HL-60/S4 (cell line): Measurements from ENCODE around the gene TTYH3.
"Not testable (repeated sequence)": the region's sequence is repeated elsewhere in the genome, so short reads cannot be mapped to it uniquely, and the experiment has no call there.

ENCODE experiments used
- in situ Hi-C: fragments of 300-500 bp; cut with MboI; formaldehyde crosslinking; loops from 2 replicates; pipeline ENCODE4 v1.14.3; 2022; ENCODE audit warnings: low sequenced_read_pairs

TTYH3 gene, protein sequence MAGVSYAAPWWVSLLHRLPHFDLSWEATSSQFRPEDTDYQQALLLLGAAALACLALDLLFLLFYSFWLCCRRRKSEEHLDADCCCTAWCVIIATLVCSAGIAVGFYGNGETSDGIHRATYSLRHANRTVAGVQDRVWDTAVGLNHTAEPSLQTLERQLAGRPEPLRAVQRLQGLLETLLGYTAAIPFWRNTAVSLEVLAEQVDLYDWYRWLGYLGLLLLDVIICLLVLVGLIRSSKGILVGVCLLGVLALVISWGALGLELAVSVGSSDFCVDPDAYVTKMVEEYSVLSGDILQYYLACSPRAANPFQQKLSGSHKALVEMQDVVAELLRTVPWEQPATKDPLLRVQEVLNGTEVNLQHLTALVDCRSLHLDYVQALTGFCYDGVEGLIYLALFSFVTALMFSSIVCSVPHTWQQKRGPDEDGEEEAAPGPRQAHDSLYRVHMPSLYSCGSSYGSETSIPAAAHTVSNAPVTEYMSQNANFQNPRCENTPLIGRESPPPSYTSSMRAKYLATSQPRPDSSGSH

DNA sequence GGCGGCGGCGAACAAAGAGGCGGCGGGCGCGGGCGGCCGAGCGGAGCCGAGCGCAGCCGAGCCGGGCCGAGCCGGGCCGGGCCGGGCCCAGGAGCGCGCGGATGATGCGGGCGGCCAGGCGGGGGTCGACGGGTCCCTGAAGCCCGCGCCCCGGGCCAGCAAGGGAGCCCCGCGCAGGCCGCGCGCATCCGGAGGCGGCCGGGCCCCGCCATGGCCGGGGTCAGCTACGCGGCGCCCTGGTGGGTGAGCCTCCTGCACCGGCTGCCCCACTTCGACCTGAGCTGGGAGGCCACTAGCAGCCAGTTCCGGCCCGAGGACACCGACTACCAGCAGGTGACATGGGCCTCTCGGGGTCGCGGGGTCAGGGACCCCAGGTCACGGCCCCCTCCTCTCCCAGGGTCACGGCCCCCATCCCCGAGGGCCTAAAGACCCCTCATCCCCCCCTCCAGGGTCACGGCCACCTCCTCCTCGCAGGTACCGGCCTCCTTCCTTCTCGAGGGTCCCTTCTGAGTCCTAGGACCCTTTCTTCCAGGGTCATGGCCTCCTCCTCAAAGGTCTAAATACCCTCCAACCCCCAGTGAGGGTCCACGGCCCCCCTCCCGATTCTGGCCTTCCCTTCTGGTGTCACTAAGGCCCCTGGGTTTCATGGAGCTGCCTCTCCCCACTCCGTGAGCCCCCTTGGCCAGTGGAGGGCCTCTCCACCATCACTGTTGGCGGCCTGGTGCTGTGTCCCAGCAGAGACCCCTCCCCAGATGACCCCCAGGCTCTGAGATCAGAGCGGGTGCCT, at the start of gene TTYH3:
TTYH3 (plus strand) TSS at position 41 of the 787 bp plus-strand sequence; CDS start at position 211, 170 bp downstream.
- in situ Hi-C loops: no loop called here

DNA sequence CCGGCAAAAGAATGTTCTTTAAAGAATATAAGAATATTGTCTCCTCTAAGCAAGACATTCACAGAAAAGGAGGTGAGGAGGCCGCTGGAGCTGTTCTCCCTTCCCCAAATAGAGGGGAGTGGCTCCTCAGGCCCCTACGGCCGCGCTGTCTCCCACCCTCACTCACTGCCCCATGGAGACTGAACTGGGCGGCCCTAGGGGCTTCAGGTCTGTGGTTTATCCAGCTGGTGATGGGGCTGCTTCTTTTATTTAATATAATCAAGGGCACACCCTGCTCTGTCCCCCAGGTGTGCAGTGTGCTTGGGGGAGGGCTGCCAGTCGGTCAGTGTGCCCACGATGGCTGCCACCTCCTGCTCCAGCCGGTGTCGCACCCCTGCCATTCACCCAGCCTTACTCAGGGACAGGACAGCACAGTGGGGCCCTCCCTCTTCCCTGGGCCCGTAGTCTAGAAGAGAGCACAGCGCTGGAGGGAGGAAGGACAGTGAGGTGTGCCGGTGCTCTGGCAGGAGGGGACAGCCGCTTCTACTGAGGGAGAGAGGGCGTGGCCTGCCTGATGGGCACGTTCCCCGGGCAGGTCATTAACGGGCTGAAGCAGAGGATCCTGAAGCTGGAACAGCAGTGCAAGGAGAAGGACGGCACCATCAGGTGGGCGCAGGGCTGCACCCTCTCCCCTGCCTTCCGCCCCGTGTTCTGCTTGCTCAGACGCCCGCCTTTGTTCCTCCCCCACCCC, 49.6 kb upstream of the TTYH3 start:
- in situ Hi-C loops: no loop called here

DNA sequence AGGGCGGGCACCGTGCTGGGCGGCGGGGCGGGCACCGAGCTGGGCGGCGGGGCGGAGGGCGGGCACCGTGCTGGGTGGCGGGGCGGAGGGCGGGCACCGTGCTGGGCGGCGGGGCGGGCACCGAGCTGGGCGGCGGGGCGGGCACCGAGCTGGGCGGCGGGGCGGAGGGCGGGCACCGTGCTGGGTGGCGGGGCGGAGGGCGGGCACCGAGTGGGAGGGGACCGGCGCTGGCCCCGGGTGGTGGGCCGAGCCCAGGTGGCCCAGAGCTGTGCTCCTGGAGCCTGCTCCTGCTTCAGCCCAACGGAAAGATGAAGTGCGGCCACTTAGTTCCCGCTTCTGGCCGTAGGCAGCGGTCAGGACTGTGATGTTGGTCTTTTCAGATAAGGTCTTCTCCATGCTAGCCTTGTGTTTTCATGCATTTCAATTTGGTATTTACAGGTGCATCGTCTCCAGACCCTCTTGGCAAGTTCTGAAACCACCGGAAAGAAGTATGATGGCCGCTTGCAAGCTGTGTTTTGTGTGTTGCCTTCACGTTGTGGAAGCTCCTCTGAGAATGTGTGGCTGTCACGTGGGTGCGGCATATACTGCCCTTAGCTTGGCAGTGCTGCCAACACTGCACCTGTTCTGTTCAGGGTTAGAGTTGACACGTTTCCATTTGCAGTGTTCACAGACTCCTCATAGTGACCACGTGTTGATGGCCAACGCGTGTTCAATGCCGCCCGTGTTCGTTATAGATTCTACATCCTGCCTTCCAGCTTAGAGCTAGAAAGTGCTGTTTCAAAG, 47.8 kb upstream of the TTYH3 start:
- in situ Hi-C loops: no loop called here

DNA sequence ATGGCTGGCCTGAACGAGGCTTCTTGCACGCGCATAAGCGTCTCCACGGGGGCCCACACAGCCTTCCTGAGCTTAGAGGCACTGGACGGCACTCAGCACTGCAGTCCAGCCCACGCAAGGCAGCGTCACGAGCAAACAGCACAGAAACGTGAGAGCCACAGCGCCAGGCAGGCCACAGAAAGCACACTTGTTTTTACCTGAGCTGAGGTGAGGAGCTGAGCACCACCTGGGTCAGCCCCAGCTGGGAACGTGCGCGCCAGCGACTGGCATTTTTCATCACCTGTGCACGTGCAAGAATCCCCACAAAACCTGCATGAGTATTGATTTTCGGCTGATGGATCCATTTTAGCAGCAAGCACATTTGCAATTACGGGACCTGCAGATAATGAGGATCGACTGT, 46.3 kb upstream of the TTYH3 start:
- in situ Hi-C loops: no loop called here

DNA sequence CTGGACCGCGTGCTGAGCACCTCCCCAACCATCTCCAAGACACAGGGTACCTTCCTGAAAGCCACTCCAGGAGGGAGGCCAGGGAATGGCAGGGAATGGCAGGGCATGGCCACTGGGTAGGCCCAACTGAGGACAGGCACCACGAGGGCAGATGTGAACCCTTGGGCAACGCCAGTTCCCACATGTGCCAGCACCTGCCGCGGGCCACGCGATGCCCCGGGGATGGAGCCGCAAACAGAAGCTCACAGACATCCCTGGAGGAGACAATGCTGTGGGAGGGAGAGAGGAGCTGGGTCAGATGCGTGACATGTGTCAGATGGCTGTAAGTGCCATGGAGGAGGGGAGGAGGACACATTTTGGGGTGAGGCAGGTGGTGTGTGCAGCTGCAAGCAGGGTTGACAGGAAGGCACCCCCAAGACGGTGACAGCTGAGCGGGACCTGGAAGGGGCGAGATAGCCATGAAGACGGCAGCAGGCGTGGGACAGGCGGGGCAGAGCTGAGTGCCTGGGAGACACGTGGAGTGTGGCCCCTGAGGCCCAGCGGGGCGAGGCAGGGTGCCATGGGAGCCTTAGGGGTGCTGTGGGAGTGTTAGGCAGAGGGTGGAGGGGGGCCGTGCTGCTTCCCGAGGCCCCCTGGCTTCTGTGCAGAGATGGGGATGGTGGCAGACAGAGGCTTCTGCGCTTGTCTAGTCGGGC, 45.3 kb upstream of the TTYH3 start:
- in situ Hi-C loops: no loop called here

DNA sequence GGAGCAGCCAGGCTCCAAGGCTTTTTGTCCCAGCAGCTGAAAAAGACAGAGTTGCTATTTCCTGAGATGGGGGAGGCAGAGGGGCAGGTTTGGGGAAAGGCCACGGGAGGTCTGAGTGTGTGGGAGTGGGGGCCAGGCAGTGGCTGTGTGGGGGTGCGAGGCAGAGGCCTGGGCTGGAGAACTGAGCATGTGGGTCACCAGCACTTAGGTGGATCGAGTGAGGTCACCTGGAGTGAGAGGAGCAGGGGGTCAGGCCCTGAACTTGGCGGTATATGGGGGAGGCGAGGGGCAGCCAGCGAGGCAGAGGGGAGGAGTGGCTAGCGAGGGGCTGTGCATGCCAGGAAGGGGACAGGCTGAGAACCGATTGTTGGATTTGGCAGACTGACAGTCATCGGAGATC, 44.7 kb upstream of the TTYH3 start:
- in situ Hi-C loops: no loop called here

DNA sequence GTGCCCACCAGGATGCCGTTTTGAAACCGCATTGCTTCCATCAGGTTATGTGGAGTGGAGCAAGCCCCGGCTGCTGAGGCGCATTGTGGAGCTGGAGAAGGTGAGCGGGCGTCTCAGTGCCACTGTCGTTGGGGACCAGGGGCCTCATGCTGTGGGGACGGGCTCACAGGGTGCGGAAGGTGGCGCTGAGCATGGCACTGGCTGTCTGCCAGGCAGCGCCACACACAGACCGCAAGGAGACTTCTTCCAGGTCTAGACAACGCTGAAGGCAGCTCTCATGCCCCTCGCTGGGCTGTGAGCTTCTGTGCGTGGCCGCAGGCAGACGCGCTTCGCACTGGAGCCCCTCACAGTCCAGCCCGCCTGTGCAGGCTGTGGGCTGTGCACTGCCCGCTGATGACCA, 44.0 kb upstream of the TTYH3 start:
- in situ Hi-C loops: no loop called here

DNA sequence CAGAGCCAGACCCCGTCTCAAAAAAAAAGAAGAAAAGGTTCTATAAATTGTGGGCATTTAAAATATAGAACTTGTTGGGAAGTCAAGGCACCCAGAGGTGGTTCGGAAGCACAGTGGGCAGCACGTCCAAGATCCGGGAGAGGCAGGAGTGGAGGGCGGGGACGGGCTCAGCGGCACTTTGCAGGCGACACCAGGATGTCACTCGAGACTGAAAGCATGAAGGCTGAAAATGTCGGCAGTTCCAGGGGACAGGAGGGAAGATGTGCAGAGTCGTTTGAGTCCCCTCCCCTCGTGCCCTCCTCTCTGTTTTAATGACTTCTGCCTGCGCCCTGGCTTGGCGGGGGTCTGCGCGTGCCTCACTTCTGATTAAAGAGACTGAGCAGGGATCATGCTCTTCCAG, 42.4 kb upstream of the TTYH3 start:
- in situ Hi-C loops: no loop called here

DNA sequence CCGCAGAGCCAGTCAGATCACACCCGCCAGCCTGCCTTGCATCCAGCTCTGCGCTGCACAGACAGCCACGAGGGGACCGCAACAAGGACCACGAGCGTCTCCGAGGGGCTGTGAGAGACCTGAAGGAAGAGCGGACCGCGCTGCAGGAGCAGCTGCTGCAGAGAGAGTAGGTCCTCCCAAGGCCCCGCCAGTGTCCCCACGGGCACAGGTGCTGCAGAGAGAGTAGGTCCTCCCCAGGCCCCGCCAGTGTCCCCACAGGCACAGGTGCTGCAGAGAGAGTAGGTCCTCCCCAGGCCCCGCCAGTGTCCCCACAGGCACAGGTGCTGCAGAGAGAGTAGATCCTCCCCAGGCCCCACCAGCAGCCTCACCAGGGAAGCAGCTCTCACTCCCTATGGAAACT, 41.8 kb upstream of the TTYH3 start:
- in situ Hi-C loops: not testable (repeated sequence)

DNA sequence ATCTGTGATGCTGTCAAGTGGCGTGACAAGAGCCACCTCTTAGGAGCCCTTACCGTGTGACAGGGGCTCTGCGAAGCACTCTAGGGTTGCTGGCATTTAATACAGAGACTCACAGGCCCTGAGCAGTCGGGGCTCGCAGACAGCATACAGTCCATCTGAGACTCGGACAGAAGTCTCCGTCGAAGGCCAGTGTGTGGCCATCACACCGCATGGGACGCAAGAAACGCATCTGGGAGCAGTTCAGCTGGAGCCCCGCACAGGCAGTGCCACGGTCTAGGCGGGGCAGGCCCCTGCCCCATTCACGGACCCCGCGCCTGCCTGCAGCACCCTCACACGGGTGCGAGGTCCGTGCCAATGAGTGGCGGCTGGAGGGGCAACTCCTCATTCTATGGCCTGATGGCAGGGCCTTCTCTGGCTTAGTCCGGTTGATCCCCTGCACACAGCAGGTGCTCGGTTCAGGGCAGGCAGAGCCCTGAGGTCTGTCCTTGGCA, 39.4 kb upstream of the TTYH3 start:
- in situ Hi-C loops: no loop called here

DNA sequence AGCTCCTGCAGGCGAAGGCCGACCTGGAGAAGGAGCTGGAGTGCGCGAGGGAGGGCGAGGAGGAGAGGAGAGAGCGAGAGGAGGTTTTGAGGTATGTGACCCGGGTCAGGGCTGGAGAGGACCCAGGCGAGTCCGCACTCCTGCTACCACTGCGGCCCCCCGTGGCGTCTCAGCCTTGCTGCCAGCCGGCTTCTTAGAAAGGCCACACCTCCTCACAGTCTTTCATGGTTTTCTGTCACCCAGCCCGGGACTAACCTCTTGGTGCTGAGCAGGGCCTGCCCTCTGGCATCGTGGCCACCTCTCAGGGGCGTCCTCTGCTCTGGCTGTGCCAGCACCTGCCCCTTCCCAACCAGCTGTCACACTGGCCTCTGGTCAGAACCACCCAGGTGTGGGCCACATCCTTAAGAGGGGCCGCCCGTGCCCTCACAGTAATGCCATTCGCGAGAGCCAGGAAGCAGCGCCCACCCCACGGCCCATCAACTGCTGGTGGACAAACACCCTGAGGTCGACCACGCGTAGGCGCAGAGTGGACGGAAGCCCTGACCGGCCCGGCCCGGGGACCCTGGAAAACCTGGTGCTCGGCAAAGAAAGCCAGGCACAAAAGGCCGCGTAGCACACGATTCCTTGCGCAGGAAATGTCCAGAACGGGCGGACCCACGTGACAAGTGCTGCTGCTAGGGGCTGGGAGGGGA, 38.6 kb upstream of the TTYH3 start:
- in situ Hi-C loops: no loop called here

DNA sequence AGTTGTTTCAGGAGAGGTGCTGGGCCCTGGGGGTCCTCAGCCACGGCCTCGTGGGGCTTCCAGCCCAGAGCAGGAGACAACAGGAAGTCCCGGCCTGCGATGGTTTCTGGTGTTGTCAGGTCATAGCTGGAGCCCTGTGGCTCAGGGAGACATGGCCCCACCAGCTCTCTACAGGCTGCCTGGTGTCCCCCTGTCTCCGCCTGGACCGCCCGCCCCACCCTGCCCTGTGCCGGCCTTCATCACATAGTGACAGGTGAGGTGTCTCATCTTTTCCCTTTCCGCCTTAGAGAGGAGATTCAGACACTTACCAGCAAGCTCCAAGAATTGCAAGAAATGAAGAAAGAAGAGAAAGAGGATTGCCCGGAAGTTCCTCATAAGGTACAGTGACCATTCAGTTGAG, 37.2 kb upstream of the TTYH3 start:
- in situ Hi-C loops: no loop called here

DNA sequence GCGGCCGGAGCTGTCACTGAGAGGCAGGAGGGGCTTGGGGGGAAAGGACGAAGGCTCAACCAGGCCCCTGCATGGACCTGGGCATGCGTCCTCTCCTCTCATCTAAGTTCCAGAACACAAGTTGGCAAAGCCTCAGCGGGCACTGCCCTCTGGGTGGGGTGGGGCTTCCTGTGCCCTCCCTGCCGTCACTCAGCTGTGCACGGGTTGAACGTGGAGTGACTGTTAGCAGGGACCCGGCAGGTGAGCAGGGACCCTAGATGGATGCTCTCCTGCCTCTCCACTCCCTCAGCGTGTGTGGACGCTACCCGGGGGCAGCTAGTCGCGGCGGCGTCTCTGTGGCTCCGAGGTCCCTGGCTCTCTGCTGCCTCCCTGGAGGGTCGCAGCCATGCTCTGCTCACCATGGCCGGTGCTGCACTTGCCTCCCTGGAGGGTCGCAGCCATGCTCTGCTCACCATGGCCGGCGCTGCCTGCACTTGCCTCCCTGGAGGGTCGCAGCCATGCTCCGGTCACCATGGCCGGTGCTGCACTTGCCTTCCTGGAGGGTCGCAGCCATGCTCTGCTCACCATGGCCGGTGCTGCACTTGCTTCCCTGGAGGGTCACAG, 36.4 kb upstream of the TTYH3 start:
- in situ Hi-C loops: no loop called here

DNA sequence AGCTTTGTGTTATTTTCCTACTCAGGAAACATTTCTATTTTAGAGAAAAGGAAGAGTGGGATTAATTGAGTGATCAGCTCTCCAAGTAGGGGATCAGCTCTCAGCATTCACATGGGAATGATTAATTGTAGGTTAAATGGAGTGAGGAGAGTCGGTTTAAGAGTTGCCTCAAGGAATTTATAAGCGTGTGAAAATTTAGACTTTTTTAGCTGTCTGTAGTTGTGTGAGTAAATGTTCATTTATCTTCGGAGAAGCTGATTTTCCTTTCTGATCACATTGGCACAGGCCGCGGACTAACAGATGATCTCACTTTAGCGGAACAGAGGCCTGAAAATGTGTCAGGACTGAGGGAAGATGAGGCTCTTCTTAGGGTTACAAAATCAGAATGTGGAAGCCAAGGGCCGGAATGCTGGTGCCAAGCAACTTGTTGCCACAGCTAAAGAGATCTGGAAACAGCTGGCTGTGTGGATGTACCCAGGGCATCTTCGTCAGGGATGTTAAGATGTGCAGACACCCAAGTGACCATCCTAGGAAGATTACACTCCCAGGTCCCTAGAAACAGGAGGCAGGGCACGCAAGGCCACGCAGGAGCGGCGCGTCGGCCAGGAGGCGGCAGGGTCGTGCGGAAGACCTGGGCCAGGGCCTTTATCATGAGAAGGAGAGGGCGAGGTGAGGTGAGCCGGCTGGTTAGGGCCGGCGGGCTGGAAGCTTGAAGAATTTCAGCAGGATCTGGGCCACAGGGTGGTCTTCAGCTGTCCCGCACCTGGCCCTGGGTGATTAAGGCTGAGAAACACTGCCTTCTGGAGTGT, 35.1 kb upstream of the TTYH3 start:
- in situ Hi-C loops: no loop called here

DNA sequence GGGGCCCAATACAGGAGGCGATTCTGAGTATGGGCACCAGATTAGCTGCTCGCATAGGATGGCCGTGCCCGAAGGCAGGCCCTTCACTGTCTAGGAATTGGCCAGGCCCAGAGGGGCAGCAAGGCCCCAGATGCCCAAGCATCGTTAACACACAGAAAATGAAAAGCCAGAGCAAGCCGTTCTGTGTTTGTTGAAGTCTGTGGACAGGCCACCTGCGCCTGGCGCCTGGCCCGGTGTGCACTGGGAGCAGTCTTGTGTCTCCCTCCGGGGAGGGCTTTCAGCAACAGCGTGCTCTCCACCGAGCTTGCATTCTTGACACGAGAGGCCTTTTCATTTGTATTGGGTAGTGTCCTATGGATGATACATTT, 34.5 kb upstream of the TTYH3 start:
- in situ Hi-C loops: no loop called here

DNA sequence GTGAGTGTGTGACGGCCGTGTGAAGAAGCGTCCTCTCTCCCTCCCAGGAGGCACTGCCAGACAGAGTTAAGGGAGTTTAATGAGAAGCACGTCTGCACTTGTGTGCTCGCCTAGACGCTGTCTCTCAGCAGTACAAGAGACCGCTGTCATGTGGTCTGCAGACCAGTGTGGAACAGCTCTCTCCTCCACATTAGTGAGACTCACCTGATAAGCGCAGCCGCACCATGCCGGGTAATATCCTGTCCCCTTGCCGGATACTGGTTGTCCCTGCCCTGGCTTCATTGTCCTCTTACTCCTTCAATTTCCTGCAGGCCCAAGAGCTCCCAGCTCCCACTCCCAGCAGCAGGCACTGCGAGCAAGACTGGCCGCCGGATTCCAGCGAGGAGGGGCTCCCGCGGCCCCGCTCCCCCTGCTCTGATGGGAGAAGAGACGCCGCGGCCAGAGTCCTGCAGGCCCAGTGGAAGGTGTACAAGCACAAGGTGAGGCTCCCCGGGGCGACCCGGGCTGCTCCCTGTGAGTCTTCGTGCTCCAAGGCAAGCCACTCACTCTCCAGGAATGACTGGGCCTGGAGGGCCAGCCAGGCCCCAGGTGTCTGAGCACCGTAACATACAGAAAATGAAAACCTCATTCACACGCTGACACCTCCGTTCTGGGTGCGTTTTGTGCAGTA, 33.5 kb upstream of the TTYH3 start:
- in situ Hi-C loops: no loop called here

DNA sequence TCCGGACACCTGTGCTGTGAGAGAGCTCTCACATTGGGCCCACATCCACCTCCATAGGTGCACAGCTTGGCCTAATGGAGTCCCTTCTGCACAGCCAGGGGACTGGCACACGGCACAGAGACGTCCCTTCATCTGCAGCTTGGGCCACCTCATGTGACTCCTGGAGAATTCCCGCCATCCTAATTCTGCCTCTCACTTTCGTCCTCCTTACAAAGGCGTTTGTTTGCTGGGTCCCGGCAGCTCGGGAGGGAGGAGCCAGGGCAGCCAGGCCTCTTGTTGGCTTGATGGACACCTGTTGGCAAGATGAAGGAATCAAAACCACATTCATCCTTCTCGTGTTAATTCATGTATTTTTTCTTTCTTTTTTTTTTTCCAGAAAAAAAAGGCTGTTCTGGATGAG, 30.7 kb upstream of the TTYH3 start:
- in situ Hi-C loops: no loop called here

DNA sequence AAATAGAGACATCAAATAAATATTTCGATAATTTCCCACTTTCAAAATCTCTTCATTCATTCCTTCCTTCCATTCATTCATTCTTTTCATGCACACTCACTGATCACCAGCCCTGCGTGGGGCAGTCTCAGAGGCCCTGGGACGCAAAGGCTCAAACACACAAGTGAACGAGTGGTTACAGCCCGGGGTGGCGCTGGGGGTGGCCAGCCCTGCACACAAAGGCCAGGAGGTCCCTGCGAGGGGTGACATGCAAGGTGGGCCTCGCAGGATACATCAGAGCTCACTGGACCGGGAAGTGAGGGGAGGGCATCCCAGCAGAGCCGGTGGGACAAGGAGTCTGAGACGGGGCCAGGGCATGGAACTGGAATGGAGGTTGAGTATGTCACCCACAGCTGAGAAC, 29.9 kb upstream of the TTYH3 start:
- in situ Hi-C loops: no loop called here
